Measurements from ENCODE around the gene QPRT.
"Not testable (repeated sequence)": the region's sequence is repeated elsewhere in the genome, so short reads cannot be mapped to it uniquely, and the experiment has no call there.

QPRT gene

GRCh38 chr16:29705030-29705429, 26.1 kb downstream of the QPRT start:
- H3K9ac ChIP-seq (ENCODE audit: low read length): no peak overlapping the region
- H3K9me3 ChIP-seq (ENCODE audit: insufficient read depth, low read length): peaks cover 3% of the 10 kb centered on the region; the same call in 1 of the 2 replicates
- H2AFZ ChIP-seq (ENCODE audit: low read depth, low read length): no peak overlapping the region
- TF ChIP-seq CTCF (IDR thresholded peaks at IDR 0.05; ENCODE audit: low read depth, low read length) (no peak), EZH2phosphoT487 (IDR thresholded peaks at IDR 0.05; ENCODE audit: low read depth) (no peak)
- H3K27me3 ChIP-seq (ENCODE audit: low read depth, low read length): no peaks in the 10 kb centered on the region
- H3K36me3 ChIP-seq (replicated peaks; ENCODE audit: low read depth, low read length): peaks cover 4% of the 10 kb centered on the region
- H3K79me2 ChIP-seq (ENCODE audit: low read length): no peaks in the 10 kb centered on the region
- no peak overlapping the region for H3K27ac ChIP-seq (ENCODE audit: low read length)
- no peaks in the 10 kb centered on the region for H4K20me1 ChIP-seq (ENCODE audit: insufficient read depth, low read length)
- no peak overlapping the region for H3K4me3 ChIP-seq (ENCODE audit: low read length)
- peaks cover 60% of the 10 kb centered on the region for H3K4me1 ChIP-seq (ENCODE audit: low read length)
- H3K4me2 ChIP-seq (ENCODE audit: low read length): no peak overlapping the region

DNA sequence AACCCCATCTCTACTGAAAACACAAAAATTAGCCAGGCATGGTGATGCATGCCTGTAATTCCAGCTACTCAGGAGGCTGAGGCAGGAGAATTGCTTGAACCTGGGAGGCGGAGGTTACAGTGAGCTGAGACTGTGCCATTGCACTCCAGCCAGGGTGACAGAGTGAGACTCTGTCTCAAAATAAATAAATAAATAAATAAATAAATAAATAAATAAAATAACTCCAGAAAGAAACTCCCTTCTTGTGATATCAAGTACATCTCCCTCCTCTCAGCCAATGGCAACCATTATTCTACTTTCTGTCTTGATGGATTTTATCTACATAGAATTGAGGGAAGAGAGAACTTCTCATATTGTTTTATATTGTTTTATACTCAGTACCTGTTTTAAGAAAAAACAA, 28.2 kb downstream of the QPRT start:
- Histone ChIP-seq H3K27ac (ENCODE audit: low read length) (peak overlapping the region; percentile 95), H3K4me1 (ENCODE audit: low read length) (peaks cover 62% of the 10 kb centered on the region), H3K4me2 (ENCODE audit: low read length) (peak overlapping the region; percentile 48)
- H3K9me3 ChIP-seq (ENCODE audit: insufficient read depth, low read length); H3K27me3 ChIP-seq (ENCODE audit: low read depth, low read length); H3K4me3 ChIP-seq (ENCODE audit: low read length); H3K36me3 ChIP-seq (replicated peaks; ENCODE audit: low read depth, low read length); H3K9ac ChIP-seq (ENCODE audit: low read length); H3K79me2 ChIP-seq (ENCODE audit: low read length); H4K20me1 ChIP-seq (ENCODE audit: insufficient read depth, low read length); H2AFZ ChIP-seq (ENCODE audit: low read depth, low read length): not testable (repeated sequence)

GRCh38 chr16:29708917-29709600, 30.1 kb downstream of the QPRT start:
- Histone ChIP-seq H3K9me3 (ENCODE audit: insufficient read depth, low read length) (no peaks in the 10 kb centered on the region), H3K27me3 (ENCODE audit: low read depth, low read length) (no peaks in the 10 kb centered on the region), H3K4me1 (ENCODE audit: low read length) (peaks cover 58% of the 10 kb centered on the region), H3K4me2 (ENCODE audit: low read length) (no peak overlapping the region), H3K27ac (ENCODE audit: low read length) (peak overlapping the region; percentile 95; the same call in 1 of the 2 replicates), H2AFZ (ENCODE audit: low read depth, low read length) (no peak overlapping the region), H3K36me3 (replicated peaks; ENCODE audit: low read depth, low read length) (no peaks in the 10 kb centered on the region), H3K79me2 (ENCODE audit: low read length) (no peaks in the 10 kb centered on the region), H3K9ac (ENCODE audit: low read length) (no peak overlapping the region), H3K4me3 (ENCODE audit: low read length) (no peak overlapping the region), H4K20me1 (ENCODE audit: insufficient read depth, low read length) (no peaks in the 10 kb centered on the region)
- TF ChIP-seq EZH2phosphoT487 (IDR thresholded peaks at IDR 0.05; ENCODE audit: low read depth) (no peak), CTCF (IDR thresholded peaks at IDR 0.05; ENCODE audit: low read depth, low read length) (no peak)

GRCh38 chr16:29709657-29710056, 30.7 kb downstream of the QPRT start:
- not testable (repeated sequence) for H3K27ac ChIP-seq (ENCODE audit: low read length); H3K4me3 ChIP-seq (ENCODE audit: low read length); H3K9me3 ChIP-seq (ENCODE audit: insufficient read depth, low read length); H4K20me1 ChIP-seq (ENCODE audit: insufficient read depth, low read length); H2AFZ ChIP-seq (ENCODE audit: low read depth, low read length); H3K79me2 ChIP-seq (ENCODE audit: low read length); H3K36me3 ChIP-seq (replicated peaks; ENCODE audit: low read depth, low read length); H3K9ac ChIP-seq (ENCODE audit: low read length); H3K4me2 ChIP-seq (ENCODE audit: low read length); H3K27me3 ChIP-seq (ENCODE audit: low read depth, low read length)
- H3K4me1 ChIP-seq (ENCODE audit: low read length): peaks cover 63% of the 10 kb centered on the region
